Testis (tissue), 2 donors: ENCODE data around the gene ADH1C.

Experiments
- CTCF ChIP-seq, 3 experiments: fragments of 450-650 bp in 2 of 3; fragments of 200-600 bp in 1 of 3; sonication (generic) in 1 of 3; IDR thresholded peaks; one replicate each; pipeline ENCODE4 v1.5.1; 2016 to 2019; ENCODE audit warnings: antibody characterized with exemption in 3 of 3, mild to moderate bottlenecking in 2 of 3, moderate library complexity in 1 of 3
- POLR2A ChIP-seq: fragments of 450-650 bp; IDR thresholded peaks from one replicate; pipeline ENCODE4 v1.6.1; 2017; ENCODE audit warnings: antibody characterized with exemption, mild to moderate bottlenecking, moderate library complexity

GRCh38 chr4:99399017-99399416 lies 46.5 kb upstream of the ADH1C start:
- no peak for TF ChIP-seq CTCF (IDR thresholded peaks at IDR 0.05)
- TF ChIP-seq POLR2A = no peak
